ACHN (cell line): ENCODE measurements around the gene RAB3IP.
"Not testable (repeated sequence)": the region's sequence is repeated elsewhere in the genome, so short reads cannot be mapped to it uniquely, and the experiment has no call there.

ENCODE experiments used
- DNase-seq: peaks from one replicate; pipeline ENCODE4 v3.0.0-alpha.2; 2015
- in situ Hi-C: cut with HindIII; loops from 2 replicates; pipeline ENCODE4 v1.10.0; 2017; ENCODE audit warnings: low sequenced_read_pairs, low pct_ligation_motif_present, low pct_unique_long_range_greater_than_20kb

RAB3IP gene

DNA sequence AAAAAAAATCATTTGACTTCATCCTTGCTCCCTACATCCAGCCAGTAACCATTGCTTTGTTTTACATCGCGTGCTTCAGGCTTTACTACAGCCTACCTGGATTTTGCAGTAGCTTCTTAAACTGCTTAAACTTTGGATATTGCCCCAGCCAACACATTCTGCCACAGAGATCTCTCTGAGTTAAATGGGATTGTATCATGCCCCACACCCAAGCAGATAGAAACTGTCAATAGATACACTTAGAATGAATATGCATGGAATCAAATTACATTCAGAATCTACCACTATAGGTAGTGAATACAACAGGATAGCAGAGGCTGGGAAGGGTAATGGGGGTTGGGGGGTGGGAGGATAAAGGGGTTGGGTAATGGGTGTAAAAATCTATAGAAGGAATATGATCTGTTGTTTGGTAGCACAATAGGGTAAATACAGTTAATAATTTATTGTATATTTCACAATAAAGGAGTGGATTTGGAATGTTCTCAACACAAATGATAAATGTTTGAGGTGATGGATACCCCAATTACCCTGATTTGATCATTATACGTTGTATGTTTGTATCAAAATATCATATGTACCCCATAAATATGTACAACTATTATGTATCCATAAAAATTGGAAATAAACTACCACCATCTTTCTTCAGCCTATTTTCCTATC lies 83.7 kb downstream of the RAB3IP start:
- DNase-seq = no peak
- in situ Hi-C loops = no loop called here

DNA sequence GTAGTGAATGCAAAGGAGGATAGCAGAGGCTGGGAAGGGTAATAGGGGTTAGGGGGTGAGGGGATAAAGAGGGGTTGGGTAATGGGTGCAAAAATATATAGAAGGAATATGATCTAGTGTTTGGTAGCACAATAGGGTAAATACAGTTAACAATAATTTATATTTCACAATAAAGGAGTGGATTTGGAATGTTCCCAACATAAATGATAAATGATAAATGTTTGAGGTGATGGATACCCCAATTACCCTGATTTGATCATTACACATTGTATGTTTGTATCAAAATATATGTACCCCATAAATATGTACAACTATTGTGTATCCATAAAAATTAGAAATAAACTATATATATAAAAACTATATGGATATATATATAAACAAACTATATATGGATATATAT lies 85.4 kb downstream of the RAB3IP start:
- in situ Hi-C loops = no loop called here
- DNase-seq = no peak

DNA sequence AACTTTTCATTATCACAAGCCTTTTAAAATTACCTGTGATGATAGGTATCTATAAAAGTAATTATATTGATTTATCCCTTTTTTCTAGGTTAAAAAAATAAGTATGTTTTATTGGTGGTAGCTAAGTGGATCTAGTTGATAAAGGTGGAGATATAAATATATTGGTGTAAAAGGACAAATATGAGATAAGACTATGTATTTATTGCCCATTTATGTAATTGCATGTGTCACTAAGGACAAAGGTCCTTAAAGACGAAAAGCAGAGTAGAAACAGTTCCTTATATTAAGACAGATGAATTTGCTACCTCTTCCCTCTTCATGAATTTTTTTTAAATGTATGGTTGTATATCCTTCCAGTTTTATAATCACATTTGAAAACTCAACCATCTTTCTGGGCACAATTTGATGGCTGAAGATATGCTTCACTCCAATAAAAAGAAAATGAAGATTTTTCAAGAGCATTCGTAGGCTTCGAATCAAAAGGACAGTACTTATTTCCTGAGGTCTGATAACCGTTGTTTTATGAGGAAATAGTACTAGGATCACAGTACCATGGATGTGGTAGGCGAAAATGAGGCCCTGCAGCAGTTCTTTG lies 86.4 kb downstream of the RAB3IP start, which contains the start of gene MYRFL:
Gene MYRFL (plus strand): TSS at position 262 of the 595 bp plus-strand sequence. CDS start 291 bp downstream, at position 553.
- no peak for DNase-seq
- in situ Hi-C loops = no loop called here

DNA sequence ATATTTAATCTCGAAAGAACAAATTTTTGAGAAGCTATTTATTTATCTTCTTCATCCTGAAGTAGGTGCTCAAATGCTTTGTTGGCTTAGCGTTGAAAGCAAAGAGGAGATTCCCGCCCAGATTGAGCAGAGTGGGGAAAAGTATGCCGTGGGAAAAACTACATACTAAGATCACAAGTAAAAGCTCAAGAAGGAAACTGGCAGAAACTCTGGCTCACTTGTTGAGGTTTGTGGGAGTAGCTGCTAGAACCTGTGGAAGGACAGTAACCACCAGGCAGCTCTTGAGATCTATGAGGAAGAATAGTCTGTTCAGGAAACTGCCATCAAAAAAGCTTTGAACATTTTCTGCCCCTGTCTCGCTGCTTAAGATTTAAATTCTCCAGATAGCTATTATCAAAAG lies 90.2 kb downstream of the RAB3IP start:
- no peak for DNase-seq
- in situ Hi-C loops = no loop called here

DNA sequence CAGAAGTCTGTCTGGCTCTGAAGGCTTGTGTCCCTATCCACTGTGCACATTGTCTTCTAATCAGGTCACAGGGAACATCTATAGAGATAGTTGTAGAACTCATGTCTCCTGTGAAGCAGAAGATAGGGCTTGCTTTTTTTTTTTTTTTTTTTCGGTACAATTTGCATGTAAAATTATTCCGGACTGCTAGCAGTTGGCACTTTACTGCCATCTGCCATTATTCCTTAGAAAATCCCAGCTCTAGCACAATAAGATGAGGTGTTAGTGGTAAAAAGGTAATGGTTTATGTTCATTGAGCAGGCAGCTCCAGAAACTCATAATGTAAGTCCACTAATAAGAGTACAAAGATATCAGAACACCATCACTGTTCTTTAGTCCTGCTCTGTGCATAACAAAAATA lies 95.0 kb downstream of the RAB3IP start:
- DNase-seq = peak; percentile 31
- in situ Hi-C loops = no loop called here

DNA sequence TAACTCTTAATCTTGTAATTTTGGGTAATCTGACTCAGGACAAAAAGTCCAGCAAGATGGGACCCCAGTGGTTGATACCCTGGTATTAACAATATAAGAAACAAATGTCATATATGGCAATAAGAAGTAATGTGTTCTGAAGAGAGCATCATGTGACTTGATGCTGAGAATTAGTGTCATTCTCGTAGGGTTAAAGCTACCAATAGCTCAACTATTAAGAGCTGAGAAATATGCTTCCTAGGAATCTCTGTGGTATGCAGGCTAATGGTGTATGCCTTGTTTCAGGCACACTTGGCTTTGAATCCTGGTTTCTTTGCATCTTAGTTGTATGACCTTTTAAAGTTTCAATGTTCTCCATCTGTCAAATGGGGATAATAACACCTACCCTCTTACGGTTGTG lies 95.5 kb downstream of the RAB3IP start:
- peak; percentile 89 for DNase-seq
- in situ Hi-C loops = no loop called here

DNA sequence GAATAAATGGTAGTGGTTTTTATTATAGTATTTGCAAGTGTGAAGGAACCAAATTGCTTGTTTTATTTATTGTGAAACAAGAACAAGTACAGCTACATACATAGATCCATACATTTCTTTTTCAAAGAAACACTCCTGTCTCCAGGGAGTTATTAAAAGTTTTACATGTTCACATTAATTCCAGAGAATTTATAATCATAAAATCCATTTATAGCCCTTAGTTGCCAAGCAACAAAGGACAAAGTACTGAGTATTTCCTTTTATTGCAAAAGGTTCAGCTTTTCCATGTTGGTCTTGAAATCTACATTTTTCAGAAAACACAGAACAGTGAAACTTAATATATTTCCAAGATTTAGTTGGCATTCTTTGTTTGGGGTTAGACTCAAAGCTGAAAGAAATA lies 95.9 kb downstream of the RAB3IP start:
- DNase-seq = no peak
- in situ Hi-C loops = no loop called here

DNA sequence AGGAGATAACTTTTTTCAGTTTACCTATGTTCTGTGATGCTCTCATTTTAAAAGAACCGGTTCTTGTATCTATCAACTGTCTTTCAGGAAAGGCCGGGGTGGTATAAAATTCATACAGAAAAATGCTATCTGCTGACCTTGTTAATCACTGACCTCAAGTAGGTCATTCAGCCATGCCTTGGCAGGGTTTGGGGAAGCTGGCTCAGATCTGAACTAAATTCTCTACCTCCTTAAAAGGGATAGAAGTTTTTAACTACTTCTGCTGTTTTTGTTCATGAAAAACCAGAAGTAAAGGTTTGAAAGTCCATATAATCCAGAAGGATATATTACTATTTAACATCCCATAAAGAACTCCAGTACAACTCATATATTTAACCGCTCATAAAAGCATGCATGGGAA lies 96.4 kb downstream of the RAB3IP start:
- in situ Hi-C loops = no loop called here
- DNase-seq = peak; percentile 39

DNA sequence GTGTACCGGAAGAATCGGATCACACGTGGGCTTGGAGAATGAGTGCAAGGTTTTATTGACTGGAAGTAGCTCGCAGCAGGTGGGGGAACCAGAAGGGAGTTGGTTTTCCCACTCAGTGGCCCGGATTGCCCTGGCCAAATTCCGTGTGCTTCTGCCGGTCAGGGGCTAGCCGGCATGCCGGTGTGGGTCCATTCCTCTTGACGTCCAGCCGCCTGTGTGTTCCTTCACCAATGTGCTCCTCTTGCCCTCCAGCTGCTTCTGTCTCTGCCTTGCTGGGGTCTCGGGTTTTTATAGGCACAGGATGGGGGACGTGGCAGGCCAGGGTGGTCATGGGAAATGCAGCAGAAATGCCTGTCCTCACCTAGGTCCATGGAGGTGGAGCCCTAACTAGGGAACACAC lies 97.4 kb downstream of the RAB3IP start:
- in situ Hi-C loops = no loop called here
- no peak for DNase-seq

DNA sequence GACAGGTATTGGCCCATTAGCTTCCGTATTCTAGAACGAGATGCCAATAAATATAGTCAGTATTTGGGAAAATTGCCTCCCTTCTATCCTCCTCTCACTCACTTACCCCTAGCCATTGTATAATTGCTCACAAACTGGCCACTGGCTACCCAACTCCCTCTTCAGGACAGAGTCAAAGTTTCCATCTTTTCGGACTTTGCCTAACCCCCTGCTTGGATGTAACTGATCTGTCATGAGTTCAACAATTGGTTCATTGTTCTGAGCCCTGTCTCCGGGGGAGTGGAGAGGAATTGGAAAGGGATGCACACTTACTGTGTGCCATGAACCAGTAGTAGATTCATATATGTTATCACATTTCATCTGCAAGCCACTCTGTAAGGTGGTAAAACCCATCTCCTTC lies 98.5 kb downstream of the RAB3IP start:
- no peak for DNase-seq
- in situ Hi-C loops = no loop called here

DNA sequence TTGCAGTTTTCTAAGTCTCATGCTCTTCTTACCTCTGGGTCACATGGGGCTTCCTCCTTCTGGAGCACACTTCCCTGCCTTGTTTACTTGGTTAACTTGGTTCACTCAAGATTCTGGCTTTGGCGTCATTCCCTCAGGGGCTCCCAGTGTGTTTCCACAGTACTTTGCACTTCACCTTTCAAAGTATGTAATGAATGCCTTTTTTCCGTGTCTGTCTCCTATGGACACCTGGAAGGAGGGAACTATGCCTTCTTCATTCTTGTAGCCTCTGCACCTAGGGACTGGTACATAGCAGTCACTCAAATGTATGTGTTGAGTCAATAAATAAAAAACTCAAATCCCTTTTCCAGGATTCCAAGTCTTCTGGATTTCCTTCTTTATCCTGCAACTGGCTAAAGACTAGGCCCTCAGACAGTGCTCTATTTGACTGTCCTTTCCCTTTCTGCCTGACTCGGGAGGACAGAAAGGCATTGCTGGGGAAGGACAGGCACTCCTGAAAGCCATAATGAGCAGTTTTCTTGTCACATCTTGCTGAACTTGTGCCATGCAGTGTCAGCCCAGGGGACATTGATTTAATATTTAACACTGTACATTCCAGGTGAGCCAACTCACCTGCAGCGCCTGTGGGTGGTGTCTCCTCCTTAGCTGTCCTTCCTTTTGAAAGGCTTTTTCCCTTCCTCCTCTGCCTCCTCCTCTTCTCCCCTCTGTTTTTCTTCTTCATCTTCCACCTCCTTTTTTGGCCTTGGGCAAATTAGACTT lies 99.2 kb downstream of the RAB3IP start:
- in situ Hi-C loops = no loop called here
- DNase-seq = no peak

DNA sequence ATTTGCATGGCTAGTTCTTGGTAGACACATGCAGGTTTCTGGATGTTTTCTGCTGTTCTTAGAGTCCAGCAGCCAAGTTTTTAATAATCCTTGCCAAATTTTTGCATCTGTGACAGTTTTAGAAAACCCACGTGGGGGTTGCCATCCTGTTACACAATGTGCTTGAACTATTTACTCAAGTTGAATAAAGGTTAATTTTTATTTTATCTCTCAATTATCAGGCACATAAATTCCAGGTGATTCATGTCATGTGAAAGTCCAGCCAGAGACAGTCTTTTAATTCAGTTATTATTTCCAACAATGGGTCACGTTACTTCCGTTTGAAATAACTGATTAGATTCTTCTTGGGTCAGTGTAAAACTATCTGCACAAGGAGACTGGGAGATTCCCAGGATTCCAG lies 102.1 kb downstream of the RAB3IP start:
- in situ Hi-C loops = no loop called here
- DNase-seq = no peak

DNA sequence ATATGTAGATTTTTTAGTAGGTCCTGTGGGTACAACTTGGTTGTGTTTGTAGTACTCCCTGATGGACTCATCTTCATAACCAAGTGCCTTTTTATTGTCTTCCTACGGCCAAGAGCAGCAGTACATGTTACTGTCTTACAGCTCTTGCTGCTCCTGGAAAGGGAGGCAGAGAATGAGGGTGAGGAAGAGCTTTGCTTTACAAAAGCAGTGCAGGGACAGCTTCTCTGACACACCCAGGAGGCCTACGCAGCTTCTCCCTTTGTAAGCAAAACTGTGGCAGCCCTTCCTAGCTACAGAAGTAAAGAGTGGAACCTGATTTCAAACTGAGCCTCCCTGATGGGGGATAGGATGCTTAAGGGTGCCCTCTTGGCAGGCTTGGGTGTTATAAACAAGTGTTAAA lies 104.9 kb downstream of the RAB3IP start:
- in situ Hi-C loops = no loop called here
- no peak for DNase-seq

DNA sequence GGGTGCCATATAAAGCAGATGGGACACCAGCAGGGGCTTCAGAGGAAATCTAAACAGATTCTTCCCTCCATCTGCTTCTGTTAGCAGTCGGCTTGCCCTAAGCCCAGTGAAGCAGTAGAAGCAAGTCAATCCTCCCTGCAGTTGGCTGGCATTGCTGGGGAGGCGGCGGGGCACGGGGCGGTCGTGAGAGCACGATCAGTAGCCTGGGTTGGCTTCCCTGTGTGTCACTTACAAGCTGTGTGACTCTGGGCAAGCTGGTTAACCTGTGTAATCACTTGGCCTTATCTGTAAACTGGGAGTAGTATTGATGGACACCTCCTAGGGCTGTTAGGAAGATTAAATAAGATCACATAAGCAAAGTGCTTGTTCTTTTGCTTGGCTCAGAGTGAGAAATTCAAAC lies 105.8 kb downstream of the RAB3IP start:
- no peak for DNase-seq
- in situ Hi-C loops = no loop called here

DNA sequence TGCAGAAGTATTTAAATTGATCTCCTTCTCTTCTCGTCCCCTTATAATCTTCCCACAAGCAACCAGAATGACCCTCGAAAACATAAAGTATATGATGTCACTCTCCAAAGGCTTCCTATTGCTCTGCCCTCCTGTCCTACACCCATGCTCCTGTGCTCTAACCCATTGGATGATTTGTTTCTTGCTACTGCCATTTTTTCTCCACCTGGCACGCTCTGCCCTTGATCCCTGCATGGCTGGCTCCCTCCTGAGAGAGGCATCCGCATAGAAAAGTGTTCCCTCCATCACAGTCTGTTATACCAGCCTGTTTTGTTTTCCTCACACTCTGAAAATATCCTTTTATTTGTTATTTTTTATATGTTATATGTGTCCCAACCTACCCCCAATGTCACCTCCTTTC lies 106.2 kb downstream of the RAB3IP start:
- DNase-seq = no peak
- in situ Hi-C loops = no loop called here

DNA sequence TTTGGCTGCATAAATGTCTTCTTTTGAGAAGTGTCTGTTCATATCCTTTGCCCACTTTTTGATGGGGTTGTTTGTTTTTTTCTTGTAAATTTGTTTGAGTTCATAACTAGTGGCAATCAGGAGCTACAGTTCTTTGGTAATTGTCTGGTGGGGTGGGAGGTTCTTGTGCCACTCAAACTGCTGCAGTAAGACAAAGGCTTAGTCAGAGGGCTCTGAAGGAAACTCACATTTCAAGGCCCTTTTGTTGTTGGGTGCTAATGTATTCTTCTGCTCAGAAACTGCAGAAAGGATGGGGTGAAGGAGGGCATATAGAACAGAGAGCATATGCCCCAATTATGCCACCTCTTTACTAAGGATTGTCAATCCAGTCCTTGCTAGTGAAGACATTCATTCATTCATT lies 108.3 kb downstream of the RAB3IP start:
- DNase-seq = no peak
- in situ Hi-C loops = no loop called here

DNA sequence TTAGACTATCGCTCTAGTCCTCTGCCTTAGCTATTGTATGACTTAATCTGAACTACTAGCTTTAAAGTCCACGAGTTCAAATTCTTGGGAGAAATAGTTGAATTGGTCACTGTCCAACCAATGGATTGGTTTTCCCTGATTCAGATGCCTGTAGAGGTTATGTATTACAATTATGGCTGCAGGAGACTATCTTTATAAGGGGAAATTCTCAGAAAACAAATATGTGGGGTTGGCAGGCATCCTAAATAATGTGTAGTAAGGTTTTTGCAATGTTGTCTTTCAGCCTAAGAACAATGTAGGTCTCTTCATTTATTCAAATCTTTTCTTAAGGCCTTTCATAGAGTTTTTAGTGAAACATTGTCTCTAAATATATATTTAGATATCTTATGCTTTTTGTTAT lies 113.3 kb downstream of the RAB3IP start:
- no peak for DNase-seq
- in situ Hi-C loops = no loop called here

DNA sequence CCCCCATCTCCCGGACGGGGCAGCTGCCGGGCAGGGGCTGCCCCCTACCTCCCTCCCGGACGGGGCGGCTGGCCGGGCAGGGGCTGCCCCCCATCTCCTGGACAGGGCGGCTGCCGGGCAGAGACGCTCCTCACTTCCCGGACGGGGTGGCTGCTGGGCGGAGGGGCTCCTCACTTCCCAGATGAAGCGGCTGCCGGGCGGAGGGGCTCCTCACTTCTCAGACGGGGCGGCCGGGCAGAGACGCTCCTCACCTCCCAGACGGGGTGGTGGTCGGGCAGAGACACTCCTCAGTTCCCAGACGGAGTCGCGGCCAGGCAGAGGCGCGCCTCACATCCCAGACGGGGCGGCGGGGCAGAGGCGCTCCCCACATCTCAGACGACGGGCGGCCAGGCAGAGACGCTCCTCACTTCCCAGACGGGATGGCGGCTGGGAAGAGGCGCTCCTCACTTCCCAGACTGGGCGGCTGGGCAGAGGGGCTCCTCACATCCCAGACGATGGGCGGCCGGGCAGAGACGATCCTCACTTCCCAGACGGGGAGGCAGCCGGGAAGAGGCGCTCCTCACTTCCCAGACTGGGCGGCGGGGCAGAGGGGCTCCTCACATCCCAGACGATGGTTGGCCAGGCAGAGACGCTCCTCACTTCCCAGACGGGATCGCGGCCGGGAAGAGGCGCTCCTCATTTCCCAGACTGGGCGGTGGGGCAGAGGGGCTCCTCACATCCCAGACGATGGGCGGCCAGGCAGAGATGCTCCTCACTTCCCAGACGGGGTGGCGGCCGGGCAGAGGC lies 114.7 kb downstream of the RAB3IP start:
- in situ Hi-C loops, DNase-seq: not testable (repeated sequence)

DNA sequence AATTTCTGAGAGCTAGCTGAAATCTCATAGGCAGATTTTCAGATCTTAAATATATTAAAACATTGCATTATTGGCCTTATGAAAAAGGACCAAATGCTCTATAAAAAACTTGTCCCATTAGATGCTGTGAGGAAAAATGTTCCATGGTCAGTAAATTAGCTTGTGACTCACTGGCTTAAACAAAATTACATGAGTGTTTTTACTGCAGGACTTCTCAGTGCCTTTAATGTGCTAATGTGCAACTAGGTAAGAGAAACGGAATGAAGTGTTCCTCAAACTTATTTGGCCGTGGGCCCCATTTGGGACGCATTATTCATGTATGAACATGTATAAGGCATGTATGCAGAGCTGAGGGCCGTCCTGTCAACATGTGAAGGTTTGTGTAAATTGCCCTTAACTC lies 128.0 kb downstream of the RAB3IP start:
- in situ Hi-C loops = no loop called here
- DNase-seq = no peak
